Hepatic stellate cell (primary cell): ENCODE results near the gene LYPD6B.

ENCODE experiments used
- DNase-seq: peaks from one replicate; pipeline ENCODE4 v3.0.0; 2011; ENCODE audit warnings: low spot score

LYPD6B gene

DNA sequence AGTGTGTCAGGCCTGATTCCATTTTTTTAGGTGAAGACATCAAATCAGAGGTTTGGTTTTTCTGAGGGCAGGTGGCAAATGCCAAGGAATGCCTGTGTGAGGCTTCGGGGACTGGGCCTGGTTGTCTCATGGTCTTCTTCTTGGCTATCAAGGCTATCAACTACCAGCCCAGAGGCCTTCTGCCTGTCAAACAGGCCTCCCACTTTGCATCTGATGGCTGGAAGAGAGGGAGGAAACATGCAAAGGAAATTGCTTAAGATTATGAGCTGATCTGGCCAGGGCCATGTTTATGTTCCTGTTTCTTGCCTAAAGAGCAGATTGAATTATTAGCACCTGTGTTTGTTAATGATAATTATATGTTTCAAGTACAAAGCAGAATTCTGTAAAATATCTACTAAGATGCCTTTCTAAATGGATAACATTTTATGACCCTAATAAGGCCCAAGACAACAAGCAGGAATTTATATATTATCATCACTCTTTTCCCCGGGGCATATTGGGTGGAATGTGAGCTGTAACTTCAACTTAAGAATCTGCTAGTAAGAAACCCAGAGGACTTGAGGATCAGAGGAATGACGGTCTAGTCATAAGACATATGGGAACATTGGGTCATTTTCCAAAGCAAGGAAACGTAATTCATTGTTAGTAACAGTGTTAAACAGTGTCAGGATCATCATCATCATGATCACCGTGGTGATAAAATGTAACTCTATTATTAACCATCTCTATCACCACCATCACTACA, 123.2 kb downstream of the LYPD6B start:
- DNase-seq = no peak

DNA sequence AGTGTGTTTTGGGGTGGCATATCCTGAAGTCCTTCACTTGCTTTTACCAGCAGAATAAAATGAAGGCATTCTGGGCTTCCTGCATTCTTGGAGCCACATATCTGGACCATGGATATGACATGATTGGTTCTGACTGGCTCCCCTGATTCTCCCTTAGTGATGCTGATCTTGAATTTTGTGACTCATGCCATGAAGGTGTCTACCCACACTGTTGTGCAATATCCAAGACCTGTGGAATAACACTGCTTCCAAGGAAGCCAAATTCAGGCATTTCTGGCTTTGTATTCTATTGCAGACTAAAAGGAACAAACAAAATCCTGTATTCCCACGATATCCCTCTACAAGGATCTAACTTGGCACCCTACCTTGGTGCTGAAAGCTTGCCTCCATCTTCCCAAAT, 125.8 kb downstream of the LYPD6B start:
- DNase-seq = no peak

DNA sequence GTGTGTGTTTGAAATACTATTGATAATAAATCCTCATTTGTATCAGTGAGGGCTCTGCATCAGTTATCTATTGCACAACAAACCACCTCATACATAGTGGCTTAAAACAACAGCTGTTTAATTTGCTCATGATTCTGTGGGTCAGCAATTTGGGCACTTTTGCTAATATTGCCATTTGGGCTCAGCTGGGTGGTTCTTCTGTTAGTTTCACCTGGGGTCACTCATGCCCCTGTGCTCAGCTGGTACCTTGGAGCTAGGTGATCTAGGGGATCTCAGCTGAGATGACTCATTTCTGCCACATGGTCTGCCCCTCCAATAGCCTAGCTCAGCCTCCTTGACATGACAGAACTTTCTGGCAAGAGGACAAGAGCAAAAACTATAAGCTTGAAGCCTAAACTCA, 126.3 kb downstream of the LYPD6B start:
- DNase-seq = no peak

DNA sequence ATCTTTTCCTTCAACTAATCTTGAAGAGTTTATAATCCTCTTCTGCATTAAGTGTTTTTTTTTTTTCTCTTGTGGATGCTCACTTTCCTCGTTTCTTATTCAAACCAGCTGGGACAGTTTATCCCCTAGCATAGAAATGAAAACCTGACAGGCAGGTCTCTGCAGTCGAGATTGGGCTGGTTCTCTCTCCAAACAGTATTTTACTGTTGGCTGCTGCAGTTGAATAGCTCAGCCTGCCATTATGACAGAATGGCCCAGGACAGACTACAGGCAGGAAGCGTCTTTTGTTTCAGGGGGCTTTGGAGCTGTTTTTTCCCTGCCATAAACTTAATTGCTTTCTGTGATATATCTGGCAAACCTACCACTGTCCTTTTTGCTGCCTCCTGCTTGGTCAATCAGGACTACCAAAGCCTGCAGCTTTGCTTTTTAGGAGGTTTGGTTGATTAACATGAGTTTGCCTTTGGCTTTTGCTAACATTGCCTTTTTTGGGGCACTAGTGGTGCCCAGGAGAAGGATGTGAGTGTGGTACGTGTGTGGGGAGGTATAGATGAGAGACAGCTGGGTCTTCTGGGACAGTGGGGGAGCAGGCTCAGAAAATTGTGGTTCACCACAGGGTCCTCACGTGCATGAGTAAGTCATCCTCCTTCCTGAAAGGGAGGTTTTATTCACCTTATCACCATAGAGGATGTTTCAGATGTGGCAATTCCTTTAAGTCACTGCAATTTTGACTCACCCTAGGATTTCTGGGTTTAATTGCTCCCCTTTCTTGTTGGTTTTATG, 128.7 kb downstream of the LYPD6B start:
- DNase-seq = no peak

DNA sequence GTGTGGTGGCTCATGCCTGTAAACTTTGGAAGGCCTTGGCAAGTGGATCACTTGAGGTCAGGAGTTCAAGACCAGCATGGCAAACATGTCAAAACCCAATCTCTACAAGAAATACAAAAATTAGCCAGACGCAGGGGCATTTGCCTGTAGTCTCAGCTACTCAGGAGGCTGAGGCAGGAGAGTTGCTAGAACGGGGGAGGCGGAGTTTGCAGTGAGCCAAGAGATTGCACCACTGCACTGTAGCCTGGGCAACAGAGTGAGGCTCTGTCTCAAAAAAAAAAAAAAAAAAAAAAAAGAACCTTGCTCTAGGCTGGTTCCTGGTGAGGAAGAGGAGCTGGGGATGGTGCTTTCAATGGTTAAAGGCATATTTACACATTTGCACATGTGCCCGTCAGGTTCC, 129.4 kb downstream of the LYPD6B start:
- no peak for DNase-seq

DNA sequence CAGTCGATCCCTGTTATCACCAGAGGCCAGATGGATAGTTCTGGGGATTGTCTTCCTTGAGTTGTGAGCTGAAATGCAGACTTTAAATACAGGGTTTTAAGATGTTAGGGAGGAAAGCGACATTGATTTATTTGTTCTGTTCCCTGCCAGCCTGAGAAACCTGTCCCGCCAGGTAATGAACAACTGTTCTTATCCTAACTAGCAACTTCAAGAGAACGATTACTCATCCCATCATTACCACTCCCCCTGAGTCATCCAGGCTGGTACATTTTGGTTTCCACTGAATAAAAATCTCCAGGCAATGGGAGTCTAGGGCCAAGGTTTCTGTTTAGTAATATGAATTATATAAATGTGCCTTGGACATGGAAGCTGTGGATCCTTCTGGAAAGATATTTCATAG, 131.2 kb downstream of the LYPD6B start:
- no peak for DNase-seq

DNA sequence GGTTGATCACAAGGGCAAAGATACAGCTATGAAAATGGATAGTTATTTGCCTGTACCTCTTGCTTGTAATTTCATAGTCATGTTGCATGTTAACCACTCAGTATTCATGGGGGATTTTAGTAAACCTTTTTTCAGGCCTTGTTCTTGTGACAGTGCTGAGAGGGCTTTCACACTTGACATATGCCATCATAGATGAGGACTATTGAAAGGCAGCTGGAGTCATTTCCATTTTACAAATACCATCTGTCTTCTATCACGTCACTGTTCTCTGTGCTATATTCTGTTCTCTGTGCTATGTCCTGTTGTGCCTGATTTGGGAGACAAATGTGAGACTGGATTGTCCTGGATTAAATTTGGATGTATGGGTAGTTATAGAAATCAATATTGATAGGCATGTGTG, 131.7 kb downstream of the LYPD6B start:
- DNase-seq = no peak

DNA sequence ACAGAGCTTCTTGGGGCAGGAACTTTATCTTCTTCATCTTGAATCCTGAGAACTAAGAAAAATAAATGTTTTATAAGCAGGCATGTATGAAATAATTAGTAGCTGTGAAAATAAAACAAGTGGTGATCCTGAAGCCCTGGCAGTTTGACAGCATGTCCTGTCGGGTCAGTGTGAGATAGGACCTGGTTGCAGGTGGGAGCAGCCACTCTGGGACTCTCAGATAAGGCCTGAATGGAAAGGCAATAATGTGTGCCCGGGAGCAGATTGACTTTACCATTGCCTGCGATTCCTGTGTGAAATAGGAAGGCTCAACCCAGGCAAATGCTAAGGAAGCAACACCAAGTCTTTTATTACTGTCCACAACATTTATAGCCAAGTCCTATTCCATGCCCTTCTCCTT, 132.4 kb downstream of the LYPD6B start:
- DNase-seq = no peak

DNA sequence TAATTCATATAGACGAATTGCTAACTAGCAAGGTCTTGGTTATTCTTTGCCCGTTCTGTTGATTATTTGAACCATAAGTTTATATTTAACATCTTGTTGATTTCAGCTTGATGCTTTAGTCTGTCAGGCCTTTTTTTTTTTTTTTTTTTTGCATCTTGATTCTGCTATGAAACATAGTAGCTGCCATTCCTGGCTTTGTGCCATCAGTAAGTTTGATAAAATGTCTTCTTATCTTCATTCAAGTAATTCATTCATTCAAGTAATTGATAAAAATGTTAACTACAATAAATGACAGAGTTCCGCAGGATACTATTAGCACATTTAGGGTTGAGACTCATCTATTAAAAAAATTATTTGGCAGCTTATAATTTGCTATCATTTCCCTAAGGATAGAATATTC, 134.7 kb downstream of the LYPD6B start:
- no peak for DNase-seq

DNA sequence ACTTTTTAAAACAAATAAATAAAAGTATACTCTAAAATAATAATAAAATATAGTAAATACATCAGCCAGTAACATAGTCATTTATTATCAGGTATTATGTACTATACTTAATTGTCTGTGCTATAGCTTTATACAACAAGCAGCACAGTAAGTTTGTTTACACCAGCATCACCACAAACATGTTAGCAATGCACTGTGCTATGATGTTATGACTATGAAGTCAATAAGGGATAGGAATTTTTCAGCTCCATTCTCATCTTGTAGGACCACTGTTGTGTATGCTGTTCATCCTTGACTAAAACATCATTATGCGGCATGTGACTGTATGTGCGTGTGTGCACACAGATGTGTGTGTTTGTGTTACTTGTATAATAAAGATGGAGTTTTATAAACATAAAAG, 137.5 kb downstream of the LYPD6B start:
- DNase-seq = no peak

DNA sequence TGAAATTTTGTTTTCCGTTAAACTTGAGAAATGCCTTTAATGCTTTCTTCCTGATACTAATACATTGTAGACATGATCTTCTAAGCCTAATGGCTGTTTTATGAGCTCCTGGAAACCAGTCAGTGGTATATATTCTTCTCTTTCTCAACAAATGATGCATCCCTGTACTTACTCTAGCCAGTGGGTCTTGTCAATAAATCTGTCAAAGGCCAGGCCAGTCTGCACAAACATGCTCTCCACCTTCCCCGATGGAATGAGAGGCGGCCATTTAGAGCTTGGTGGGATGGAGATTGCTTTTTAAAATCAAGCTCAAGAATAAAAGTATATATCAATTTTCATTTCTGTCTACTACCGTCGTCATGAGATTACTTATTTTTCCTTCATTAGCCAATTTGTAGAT, 140.1 kb downstream of the LYPD6B start:
- DNase-seq = no peak

DNA sequence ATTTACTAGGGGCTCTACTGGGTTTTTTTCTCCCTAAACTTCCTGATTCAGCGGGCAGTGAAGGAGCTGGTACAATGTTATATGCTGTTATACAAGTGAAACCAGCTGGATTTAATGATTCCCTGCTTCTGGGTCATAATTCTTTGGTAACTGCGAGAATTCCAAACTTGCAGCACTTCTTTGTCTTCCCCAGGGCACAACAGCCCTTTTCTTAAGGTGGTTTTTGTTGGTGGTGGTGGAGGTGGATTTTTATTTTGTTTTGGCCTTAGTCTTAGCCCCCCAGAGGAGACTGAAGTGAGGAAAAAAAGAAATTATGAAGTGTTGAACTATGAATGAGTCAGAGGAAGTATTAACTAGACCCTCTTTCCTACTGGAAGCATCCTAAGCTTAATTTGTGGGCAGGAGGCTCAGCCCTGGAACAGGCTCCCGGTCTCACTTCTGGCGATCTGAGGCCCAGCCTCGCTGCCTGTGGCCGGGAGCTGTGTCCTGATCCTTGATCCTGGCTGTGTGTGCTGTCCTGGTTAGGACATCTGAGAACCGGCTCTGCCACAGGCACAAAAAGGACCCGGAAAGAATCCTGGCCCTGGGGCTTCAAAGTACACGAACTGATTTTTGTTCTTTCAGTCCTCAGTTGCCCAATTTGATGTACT, 141.9 kb downstream of the LYPD6B start:
- DNase-seq = no peak

DNA sequence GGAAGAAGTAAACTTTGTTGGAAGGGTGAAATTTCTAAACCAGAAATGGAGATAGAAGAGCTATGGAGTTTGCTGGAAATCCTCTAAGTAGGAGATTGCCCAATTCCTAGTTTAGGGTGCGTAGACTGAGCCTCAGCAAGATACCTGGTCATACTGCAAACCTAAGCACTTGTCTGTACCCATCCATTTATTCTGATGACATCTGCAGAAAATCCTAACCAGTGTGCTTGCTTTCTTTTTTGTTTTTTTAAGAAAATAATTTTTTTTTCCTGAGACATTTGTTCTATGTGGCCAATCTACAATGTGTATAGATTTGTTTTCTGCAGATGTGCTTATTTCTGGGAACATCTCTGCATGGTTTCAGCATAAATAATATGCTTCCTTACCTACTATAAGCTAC, 144.7 kb downstream of the LYPD6B start:
- DNase-seq = no peak

DNA sequence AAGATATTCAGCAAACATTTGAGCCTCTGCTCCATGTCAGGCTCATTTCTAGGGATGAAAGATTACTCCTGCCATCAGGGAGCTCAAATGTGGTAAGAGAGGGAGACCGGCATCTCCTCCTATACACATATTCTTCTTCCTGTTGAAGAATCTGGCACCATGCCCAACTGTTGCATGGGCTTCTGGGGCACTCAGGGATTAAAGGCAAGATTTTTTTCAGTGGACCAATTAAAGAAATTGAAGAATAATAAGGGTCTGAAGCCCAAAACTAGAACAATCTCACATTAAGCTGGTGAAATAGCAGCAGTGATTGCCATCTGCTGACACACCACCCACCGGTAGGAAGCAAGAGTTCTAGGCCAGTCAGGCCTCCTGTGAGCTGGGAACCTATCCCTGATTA, 146.5 kb downstream of the LYPD6B start:
- no peak for DNase-seq

DNA sequence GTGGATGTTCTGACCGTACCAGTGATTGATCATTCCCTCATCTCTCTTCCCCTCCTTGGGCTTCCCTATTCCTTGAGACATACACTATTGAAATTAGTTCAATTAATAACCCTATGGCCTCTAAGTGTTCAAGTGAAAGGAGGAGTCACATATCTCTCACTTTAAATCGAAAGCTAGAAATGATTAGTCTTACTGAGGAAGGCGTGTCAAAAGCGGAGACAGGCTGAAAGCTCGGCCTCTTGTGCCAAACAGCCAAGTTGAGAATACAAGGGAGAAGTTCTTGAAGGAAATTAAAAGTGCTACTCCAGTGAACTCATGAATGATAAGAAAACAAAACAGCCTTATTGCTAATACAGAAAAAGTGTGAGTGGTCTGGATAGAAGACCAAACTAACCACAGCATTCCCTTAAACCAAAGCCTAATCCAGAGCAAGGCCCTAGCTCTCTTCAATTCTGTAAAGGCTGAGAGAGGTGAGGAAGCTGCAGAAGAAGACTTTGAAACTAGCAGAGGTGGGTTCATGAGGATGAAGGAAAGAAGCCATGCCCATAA, 147.5 kb downstream of the LYPD6B start:
- DNase-seq = no peak

DNA sequence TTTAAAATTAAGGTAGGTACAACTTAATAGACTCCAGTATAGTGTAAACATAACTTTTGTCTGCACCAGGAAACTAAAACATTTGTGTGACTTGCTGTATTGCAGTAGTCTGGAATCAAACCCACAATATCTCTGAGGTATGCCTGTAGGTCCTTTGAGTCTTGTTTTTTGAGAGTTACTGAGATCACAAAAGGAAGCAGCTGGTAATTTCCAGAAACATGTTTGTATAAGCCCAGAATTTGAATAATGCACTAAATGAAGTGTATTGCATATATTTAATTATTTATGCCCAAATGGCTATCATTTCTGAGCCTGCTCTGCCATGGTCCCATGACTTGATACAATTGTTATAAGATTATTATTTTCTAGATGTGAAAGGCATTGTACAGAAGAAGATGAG, 148.6 kb downstream of the LYPD6B start:
- no peak for DNase-seq

DNA sequence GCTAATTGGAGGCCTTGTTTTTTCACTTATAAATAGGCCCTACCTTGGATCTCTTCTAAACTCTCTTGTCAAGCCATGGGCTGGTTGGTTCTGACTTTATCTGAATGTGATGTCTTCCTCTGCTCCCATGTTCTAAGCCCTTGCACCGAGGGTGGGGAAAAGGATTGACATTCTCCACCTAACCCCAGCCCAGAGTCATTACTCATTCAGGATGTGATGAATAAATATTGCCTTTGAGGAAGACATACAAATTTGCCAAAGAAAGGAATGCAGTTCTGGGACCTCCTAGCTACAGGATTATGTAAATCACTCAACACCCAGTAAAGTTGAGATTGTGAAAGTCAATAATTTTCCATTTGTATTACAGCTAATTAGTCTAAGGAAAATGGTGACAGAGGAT, 149.8 kb downstream of the LYPD6B start:
- DNase-seq = no peak

DNA sequence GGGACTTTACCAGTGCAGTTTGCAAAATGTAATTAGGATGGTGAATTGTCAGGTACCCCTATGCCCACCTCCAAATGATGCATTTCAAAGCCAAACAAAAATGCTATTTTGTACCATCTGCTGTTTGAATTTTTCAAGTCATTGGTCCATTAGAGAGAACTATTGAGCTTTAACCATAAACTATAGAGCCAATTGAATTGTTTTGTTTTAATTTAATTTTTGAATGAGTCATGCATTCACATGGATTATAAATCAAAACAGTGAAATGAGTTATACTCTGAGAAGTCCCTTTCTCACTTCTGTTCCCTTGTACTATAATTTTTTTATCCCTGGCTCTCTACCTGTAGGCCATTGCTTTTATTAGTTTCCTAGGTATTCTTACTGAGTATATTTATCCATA, 151.3 kb downstream of the LYPD6B start:
- DNase-seq = no peak

DNA sequence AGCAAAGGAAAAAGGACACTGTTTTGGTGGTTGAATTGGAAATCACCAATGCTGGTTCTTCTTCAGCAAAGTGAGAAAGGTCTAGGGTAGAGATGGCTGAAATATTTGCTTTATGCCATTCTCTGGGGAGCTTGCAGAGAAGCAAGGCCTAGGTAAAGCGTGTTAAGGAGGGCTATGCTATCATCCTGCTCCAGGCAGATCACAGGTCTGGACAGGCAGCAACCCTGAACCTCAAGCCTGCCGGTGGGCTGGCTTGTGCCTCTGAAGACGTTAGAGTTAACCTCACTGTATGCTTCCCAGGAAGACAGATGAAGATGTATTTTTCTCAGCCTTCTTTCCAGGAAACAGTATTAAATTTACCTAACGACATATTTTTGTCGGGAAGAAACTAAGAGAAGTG, 153.4 kb downstream of the LYPD6B start:
- no peak for DNase-seq

DNA sequence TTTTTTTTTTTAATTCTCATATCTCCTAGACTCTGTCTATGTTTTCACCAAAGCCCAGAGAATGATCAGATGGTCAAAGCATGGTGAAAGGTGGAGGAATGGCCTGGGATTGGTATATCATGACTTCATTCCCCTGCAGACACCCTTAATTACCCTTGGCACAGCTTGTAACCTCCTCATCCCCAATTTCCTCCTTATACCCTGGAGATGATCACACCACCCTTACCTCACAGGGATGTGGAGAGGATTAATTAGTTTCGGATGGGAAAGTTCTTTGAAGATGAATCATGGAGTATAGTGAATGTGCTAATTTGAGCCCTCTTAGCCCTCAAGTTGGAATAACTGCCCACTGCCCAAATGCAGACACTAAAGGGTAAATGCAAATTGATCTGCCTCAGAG, 153.9 kb downstream of the LYPD6B start:
- DNase-seq = no peak

DNA sequence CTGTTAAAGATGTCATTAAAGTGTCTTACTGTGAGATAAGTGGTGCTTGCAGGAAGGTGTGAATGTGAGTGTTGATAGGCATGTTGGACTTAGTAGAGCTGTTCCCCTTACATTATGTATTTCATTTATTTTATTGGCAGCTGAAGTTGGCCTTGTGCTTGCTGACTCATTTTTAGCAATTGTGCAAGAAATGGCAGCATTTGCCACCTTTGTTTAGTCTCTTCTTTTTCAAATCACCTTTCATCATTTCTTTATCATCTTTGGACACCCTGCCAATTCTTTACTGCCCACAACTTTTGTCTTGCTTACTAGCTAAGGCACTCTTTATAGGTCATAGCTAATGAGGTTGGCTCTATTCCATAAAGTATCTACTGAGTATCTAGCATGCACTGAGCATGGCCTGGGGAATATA, 161.6 kb downstream of the LYPD6B start:
- DNase-seq = no peak

DNA sequence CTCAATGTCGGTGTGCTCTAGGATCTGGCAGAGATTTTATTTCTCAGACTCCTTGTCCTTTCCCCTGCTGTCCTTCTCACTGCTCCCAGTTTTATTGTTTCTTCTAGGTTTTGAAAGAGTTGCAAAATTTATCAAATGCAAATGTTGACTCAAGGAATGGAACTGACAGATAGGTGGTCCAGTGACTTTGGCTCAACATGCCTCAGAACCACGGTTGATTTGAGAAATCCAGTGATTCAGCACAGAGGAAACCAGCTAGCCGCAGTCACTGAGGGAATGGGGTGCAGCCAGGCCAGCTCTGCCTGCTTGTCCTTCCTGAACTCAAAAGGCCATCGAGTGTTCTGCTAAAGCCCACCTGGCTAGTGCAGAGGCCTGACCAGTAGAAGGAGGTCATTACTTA, 166.2 kb downstream of the LYPD6B start:
- no peak for DNase-seq

DNA sequence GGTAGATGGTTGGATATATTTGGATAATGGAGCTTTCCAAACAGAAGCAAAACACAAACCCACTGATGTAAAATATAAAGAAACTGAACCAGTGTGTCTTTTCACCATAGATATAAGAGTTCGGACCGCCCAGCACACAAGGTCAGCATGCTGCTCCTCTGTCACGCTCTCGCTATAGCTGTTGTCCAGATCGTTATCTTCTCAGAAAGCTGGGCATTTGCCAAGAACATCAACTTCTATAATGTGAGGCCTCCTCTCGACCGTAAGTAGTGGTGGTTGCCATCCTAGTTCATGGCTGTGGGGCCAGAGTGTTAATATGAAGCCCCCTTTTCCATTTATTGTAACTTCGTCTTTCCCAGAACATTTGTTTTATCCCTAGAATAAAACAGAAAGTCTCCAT, 166.6 kb downstream of the LYPD6B start:
- no peak for DNase-seq
